ENCODE data around the gene XRCC3.

Gene XRCC3

DNA sequence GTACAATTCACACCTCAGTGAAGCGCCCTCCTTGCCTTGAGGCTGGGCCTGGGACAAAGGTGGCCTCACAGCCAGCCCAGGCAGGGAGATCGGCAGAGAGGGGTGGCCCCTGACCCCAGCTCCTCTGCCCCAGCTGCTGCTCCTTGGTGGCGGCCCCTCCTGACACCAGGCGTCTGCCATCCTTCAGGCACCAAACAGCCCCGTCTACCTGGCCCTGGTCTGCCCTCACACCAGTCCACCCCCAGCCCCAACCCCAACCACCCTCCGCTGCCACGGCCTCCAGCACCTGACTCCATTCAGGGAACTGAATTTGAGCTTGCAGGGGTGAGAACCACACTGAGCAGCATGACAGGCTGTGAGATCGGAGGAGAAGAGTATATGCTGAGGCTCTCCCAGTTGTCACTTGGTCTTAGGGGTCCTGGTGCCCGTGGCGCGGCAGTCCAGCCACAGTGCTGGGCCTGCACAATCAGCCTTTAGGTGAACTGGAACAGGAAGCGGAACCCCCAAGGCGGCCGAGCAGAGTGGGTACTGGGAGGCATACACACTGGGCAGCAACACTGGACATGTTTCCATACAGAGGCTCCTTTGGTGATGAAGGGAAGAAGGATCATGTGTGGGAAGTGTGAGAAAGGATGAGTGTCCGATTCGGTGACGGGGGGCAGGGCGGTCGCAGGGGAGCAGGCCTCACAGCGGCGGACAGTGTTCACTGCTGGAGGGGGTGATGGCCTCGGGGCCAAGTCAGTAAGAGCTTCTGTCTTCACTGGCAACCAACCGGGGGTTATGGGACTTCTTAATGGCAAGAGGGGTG, 19.0 kb upstream of the XRCC3 start:
- in situ Hi-C loops (cut with HindIII; ENCODE audit: low pct_ligation_motif_present, low sequenced_read_pairs): no loop called here
- H3K4me3 ChIP-seq (ENCODE audit: low read depth, low read length): no peak overlapping the region
- no peak for DNase-seq
- TF ChIP-seq, protein P1, sequence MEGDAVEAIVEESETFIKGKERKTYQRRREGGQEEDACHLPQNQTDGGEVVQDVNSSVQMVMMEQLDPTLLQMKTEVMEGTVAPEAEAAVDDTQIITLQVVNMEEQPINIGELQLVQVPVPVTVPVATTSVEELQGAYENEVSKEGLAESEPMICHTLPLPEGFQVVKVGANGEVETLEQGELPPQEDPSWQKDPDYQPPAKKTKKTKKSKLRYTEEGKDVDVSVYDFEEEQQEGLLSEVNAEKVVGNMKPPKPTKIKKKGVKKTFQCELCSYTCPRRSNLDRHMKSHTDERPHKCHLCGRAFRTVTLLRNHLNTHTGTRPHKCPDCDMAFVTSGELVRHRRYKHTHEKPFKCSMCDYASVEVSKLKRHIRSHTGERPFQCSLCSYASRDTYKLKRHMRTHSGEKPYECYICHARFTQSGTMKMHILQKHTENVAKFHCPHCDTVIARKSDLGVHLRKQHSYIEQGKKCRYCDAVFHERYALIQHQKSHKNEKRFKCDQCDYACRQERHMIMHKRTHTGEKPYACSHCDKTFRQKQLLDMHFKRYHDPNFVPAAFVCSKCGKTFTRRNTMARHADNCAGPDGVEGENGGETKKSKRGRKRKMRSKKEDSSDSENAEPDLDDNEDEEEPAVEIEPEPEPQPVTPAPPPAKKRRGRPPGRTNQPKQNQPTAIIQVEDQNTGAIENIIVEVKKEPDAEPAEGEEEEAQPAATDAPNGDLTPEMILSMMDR (IDR thresholded peaks at IDR 0.05; ENCODE audit: low read depth, low read length, missing control alignments): no peak
- no peak overlapping the region for H3K27ac ChIP-seq
- no peaks in the 10 kb centered on the region for H3K27me3 ChIP-seq (replicated peaks)
- H3K36me3 ChIP-seq (replicated peaks): peaks cover 9% of the 10 kb centered on the region

DNA sequence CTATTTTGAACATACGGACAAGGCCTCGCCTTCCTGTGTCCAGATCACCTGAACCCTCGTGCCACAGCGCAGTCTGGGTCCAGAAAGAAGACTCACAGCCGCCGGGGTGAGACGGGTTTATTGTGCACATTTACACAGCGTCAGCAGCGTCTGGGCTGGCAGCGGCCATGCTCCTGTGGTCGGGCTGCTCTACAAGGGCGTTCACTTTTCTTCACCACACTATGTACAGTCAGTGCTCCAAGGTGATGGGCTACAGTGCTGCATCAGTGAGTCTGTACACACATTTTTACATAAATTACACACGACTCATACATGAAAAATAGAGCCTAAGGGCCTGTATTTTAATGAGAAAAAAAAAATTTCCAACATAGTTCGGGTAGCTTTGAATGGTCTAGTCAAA, 18.4 kb upstream of the XRCC3 start:
- Histone ChIP-seq H3K27ac (no peak overlapping the region), H3K4me3 (ENCODE audit: low read depth, low read length) (no peak overlapping the region), H3K27me3 (replicated peaks) (no peaks in the 10 kb centered on the region), H3K36me3 (replicated peaks) (peaks cover 14% of the 10 kb centered on the region)
- DNase-seq: no peak
- in situ Hi-C loops (cut with HindIII; ENCODE audit: low pct_ligation_motif_present, low sequenced_read_pairs): no loop called here
- TF ChIP-seq, protein P1 (IDR thresholded peaks at IDR 0.05; ENCODE audit: low read depth, low read length, missing control alignments): no peak

DNA sequence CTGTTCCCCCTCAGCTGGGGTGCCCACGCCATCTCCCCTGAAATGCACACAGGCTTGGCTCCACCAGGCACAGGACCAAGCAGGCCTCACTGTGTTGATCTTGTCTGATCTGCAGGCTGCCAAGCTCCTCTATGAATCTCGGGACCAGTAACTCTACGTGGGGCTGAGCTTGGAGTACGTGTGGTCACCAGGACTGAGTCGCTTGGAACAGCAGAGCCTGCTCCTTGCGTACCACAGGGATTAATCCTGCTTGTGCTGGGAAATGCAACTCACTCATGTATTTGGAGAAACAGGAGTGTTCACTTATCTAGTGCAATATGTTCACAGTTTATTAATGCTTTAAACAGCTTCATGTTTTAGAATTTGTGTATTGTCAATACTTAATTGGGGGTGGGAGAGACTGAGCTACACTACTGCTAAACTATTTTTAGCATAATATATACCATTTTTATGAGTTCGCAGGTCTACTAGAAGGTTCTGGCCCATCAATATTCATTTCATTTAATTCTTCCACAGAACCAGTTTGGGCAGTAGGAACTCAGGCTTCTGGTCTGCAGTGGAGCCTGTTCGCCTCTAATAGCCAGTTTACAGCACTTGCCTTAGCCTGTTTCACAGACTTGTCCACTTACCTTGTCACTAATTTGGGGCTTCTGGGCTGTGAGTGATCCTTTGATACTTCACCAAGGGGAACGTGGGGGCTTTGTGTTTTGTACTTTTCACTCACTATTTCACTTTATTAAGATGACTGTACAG, 17.8 kb upstream of the XRCC3 start:
- TF ChIP-seq, protein P1 (IDR thresholded peaks at IDR 0.05; ENCODE audit: low read depth, low read length, missing control alignments): no peak
- no peak for DNase-seq
- H3K27ac ChIP-seq: no peak overlapping the region

DNA sequence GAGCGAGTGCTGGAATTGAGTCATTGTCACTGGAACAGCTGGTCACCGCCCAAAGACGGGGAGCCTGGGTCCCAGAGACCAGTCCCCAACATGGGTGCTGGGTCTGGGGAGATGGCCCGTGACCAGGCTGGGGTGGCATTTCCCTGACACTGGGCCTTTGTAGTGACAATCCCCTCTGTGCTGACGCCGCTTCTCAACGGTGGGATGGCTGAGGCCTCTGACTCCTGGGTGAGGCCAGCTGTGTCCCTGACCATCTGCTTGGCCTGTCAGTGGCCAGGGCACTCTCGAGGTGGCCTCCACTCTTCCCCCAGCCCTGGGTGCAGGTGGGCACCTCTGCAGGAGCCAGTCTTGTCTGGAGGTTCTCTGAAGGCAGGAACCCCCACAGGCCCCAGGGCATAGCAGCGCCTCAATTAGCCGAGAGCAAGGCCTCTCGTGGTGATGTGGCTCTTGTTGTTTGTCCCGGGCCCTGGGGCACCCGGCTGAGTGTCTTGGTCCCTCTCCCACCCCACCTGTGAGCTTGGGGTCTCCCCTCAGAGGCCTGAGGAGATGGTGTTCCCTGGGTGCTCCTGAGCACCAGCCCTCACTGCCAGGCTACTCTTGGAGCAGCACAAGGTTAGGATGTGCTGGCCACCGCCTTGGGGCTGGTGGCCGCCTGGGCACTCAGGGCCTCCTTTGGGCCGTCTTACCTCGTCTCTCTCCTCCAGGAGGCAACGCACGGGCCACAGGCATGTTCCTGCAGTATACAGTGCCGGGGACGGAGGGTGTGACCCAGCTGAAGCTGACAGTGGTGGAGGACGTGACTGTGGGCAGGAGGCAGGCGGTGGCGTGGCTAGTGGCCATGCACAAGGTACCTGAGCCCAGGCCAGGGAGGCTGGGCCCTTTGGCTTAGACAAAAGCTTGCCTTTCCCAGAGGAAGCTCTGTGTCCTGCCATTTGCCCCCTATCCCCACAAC, 16.9 kb upstream of the XRCC3 start:
- in situ Hi-C loops (cut with HindIII; ENCODE audit: low pct_ligation_motif_present, low sequenced_read_pairs): no loop called here
- no peaks in the 10 kb centered on the region for H3K27me3 ChIP-seq (replicated peaks)
- H3K27ac ChIP-seq: no peak overlapping the region
- H3K36me3 ChIP-seq (replicated peaks): peaks cover 14% of the 10 kb centered on the region
- no peak overlapping the region for H3K4me3 ChIP-seq (ENCODE audit: low read depth, low read length)
- DNase-seq: no peak
- TF ChIP-seq, protein P1 (IDR thresholded peaks at IDR 0.05; ENCODE audit: low read depth, low read length, missing control alignments): no peak

More for the DNA sequence above, 17.8 kb upstream of the XRCC3 start:
- in situ Hi-C loops (cut with HindIII; ENCODE audit: low pct_ligation_motif_present, low sequenced_read_pairs): no loop called here
- Histone ChIP-seq H3K4me3 (ENCODE audit: low read depth, low read length) (no peak overlapping the region), H3K27me3 (replicated peaks) (no peaks in the 10 kb centered on the region), H3K36me3 (replicated peaks) (peaks cover 14% of the 10 kb centered on the region)

DNA sequence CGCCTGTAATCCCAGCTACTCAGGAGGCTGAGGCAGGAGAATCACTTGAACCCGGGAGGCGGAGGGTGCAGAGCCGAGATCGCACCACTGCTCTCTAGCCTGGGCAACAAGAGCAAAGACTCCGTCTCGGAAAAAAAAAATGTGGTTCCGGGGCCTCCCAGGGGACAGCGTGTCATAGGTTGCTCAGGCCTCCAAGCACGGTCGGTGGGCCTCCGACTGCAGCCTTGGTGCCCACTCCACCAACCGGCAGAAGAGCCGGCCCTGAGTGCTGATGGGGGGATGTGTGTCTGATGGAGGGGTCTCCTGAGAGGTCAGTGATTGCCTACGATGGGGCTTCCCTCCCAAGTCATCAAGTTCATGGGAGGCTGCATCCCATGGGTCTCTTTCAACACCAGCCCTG, 16.2 kb upstream of the XRCC3 start:
- no peak for DNase-seq
- Histone ChIP-seq H3K4me3 (ENCODE audit: low read depth, low read length) (no peak overlapping the region), H3K27ac (no peak overlapping the region), H3K36me3 (replicated peaks) (peaks cover 14% of the 10 kb centered on the region), H3K27me3 (replicated peaks) (no peaks in the 10 kb centered on the region)
- TF ChIP-seq, protein P1 (IDR thresholded peaks at IDR 0.05; ENCODE audit: low read depth, low read length, missing control alignments): no peak
- in situ Hi-C loops (cut with HindIII; ENCODE audit: low pct_ligation_motif_present, low sequenced_read_pairs): no loop called here
